ENCODE results near the gene ETV3. TPM values are rescaled to one million over a fixed set of nuclear protein-coding genes. Genes with fewer than 3 reads are reported as not detected.

ETV3 gene
- total and polyA plus RNA-seq, 2 donors from 2014 or later: 3.5 to 24.8 TPM

- Histone ChIP-seq H3K4me1 (ENCODE audit: control insufficient read depth in 2 of 3, insufficient read depth in 2 of 3, low read depth in 1 of 3, low read length in 3 of 3) (no peaks in the 10 kb centered on the region), H3K27ac (ENCODE audit: low read depth in 2 of 2, low read length in 2 of 2) (no peak overlapping the region), H3K9me3 (ENCODE audit: control insufficient read depth in 2 of 3, insufficient read depth in 1 of 3, low read length in 3 of 3) (no peaks in the 10 kb centered on the region), H3K9ac (ENCODE audit: low read length in 3 of 3) (no peak overlapping the region), H3K4me3 (ENCODE audit: low read length in 3 of 3) (no peak overlapping the region), H3K27me3 (ENCODE audit: control insufficient read depth, insufficient read depth, low read length) (no peaks in the 10 kb centered on the region), H3K36me3 (ENCODE audit: control insufficient read depth in 2 of 3, insufficient read depth in 3 of 3, low read length in 3 of 3) (no peaks in the 10 kb centered on the region)
- intact Hi-C loops (cut with DNase I): no loop called here
- no peak for FAIRE-seq
- TF ChIP-seq CTCF (IDR thresholded peaks at IDR 0.05; ENCODE audit: borderline replicate concordance, extremely low read depth, insufficient read depth): no peak
- no peak for DNase-seq
These were observed 43.1 kb downstream of the ETV3 start for GRCh38 chr1:157095091-157095490.

- no peak overlapping the region for H3K27ac ChIP-seq (ENCODE audit: low read depth in 2 of 2, low read length in 2 of 2)
- H3K36me3 ChIP-seq (ENCODE audit: control insufficient read depth in 2 of 3, insufficient read depth in 3 of 3, low read length in 3 of 3): no peaks in the 10 kb centered on the region
- FAIRE-seq: no peak
- intact Hi-C loops (cut with DNase I): loop anchor here (5.0 kb wide), 1 partner anchor 64 kb away; no protein-coding TSS in a partner anchor
- H3K27me3 ChIP-seq (ENCODE audit: control insufficient read depth, insufficient read depth, low read length): no peaks in the 10 kb centered on the region
- no peak overlapping the region for H3K4me3 ChIP-seq (ENCODE audit: low read length in 3 of 3)
- peak in 2 of 5 donors; percentile 58 to 84 for DNase-seq
- no peaks in the 10 kb centered on the region for H3K4me1 ChIP-seq (ENCODE audit: control insufficient read depth in 2 of 3, insufficient read depth in 2 of 3, low read depth in 1 of 3, low read length in 3 of 3)
- no peak for TF ChIP-seq CTCF (IDR thresholded peaks at IDR 0.05; ENCODE audit: borderline replicate concordance, extremely low read depth, insufficient read depth)
- H3K9ac ChIP-seq (ENCODE audit: low read length in 3 of 3): no peak overlapping the region
- no peaks in the 10 kb centered on the region for H3K9me3 ChIP-seq (ENCODE audit: control insufficient read depth in 2 of 3, insufficient read depth in 1 of 3, low read length in 3 of 3)
These were observed 45.4 kb downstream of the ETV3 start for GRCh38 chr1:157092831-157093230.

GRCh38 chr1:157091668-157092273, 46.4 kb downstream of the ETV3 start:
- H3K27me3 ChIP-seq (ENCODE audit: control insufficient read depth, insufficient read depth, low read length): no peaks in the 10 kb centered on the region
- H3K9me3 ChIP-seq (ENCODE audit: control insufficient read depth in 2 of 3, insufficient read depth in 1 of 3, low read length in 3 of 3): no peaks in the 10 kb centered on the region
- FAIRE-seq (no peak), DNase-seq (no peak)
- no peaks in the 10 kb centered on the region for H3K36me3 ChIP-seq (ENCODE audit: control insufficient read depth in 2 of 3, insufficient read depth in 3 of 3, low read length in 3 of 3)
- H3K4me3 ChIP-seq (ENCODE audit: low read length in 3 of 3): no peak overlapping the region
- no peaks in the 10 kb centered on the region for H3K4me1 ChIP-seq (ENCODE audit: control insufficient read depth in 2 of 3, insufficient read depth in 2 of 3, low read depth in 1 of 3, low read length in 3 of 3)
- H3K27ac ChIP-seq (ENCODE audit: low read depth in 2 of 2, low read length in 2 of 2): no peak overlapping the region
- intact Hi-C loops (cut with DNase I): loop anchor here (5.0 kb wide), 1 partner anchor 66 kb away; no protein-coding TSS in a partner anchor
- H3K9ac ChIP-seq (ENCODE audit: low read length in 3 of 3): no peak overlapping the region
- TF ChIP-seq CTCF (IDR thresholded peaks at IDR 0.05; ENCODE audit: borderline replicate concordance, extremely low read depth, insufficient read depth): no peak
